Epidermal melanocyte (primary cell): ENCODE measurements around the gene NXF1.
A peak's percentile ranks its signal among the peaks of the same experiment; 100 is the strongest.
"Not testable (repeated sequence)": the region's sequence is repeated elsewhere in the genome, so short reads cannot be mapped to it uniquely, and the experiment has no call there.

Source experiments
- DNase-seq: peaks from one replicate; pipeline ENCODE4 v3.0.0; 2011; ENCODE audit warnings: low spot score; ENCODE audit not compliant: insufficient read length

The NXF1 gene

DNA sequence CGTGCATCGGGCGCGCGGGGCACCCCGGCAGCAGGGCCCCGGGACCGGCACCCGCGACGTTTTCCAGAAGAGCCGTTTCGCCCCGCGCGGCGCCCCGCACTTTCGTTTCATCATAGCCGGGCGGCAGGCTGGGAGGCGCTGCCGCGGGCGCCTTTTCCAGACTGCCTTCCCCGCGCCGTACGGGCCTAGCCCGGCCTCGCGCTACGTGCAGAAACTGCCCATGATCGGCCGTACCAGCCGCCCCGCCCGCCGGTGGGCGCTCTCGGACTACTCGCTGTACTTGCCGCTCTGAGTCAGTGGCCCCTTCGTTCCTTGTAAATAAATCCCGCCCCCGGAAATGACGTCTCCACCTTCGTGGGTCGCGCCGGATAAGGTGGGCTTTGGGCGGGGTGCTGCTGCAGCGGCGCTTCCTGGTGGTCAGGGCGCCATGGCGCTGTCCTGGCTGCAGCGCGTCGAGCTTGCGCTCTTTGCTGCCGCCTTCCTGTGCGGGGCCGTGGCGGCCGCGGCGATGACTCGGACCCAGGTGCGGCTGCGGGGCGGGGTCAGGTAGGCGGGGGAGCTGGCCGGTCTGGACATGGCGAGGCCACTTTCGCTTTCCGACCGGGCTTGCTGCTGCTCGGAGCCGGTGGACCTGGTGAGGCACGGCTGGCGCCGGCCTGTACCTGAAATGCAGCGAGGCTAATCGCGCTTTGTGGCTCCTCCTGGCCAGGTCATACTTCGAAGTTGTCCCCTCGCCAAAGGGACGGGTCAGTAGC, 18.1 kb downstream of the NXF1 start, which contains the start of gene TMEM179B:
Gene TMEM179B, plus strand, starts transcription at position 398 of the 755 bp plus-strand sequence. Its CDS starts 30 bp downstream, at position 428.
- DNase-seq = peak; percentile 98

DNA sequence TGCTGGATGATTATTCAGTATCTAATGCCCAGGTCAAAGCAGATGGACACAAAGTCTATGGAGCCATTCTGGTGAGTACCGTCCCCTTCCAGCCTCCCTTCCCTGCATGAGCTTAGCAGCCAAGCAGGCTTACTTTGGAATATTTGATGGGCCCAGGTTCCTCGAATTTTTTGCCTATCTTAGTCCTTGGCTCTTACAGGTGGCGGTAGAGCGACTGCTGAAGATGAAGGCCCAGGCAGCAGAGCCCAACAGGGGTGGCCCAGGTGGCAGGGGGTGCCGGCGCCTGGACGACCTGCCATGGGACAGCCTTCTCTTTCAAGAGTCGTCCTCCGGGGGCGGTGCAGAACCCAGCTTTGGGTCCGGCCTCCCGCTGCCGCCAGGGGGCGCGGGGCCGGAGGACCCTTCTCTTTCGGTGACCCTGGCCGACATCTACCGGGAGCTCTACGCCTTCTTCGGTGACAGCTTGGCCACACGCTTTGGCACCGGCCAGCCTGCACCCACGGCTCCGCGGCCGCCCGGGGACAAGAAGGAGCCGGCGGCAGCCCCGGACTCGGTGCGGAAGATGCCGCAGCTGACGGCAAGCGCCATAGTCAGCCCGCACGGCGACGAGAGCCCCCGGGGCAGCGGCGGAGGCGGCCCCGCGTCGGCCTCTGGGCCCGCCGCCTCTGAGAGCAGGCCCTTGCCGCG, 18.8 kb downstream of the NXF1 start:
- peak; percentile 95 for DNase-seq

DNA sequence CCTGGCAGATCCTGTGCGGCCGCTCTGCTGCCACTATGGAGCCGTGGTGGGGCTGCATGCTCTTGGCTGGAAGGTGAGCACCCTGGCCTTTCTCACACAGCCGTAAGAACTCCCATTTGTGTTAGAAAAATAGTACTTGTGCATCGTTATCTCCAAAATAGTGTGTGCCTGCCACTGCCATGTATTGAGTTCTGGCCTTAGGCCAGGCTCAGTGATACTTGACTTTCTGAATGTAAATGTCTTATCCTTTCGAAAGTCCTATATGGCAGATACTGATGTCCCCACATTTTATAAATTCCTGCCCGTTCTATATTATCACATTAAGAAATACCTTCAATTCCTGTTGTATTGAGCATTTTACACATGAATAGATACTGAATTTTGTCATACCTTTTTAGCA, 22.5 kb downstream of the NXF1 start:
- no peak for DNase-seq

DNA sequence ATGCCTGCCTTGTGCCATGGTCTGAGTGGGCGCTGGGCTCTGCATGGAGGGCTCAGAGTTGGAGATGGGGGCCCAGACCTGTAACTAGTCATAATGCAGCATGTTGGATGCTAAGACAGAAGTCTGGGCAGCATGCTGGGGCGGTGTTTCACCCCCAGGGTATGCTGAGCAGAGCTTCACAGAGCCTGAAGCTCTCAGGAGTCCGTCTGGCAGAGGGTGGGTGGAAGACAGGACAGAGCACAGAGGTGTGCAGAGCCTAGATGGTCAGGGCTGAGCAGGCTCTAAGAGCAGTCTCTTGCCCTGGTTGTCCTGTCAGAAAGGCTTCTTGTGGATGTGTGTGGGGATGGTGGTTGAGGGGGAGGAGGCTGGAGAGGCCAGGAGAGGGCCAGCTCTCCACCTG, 26.8 kb downstream of the NXF1 start:
- DNase-seq = no peak

DNA sequence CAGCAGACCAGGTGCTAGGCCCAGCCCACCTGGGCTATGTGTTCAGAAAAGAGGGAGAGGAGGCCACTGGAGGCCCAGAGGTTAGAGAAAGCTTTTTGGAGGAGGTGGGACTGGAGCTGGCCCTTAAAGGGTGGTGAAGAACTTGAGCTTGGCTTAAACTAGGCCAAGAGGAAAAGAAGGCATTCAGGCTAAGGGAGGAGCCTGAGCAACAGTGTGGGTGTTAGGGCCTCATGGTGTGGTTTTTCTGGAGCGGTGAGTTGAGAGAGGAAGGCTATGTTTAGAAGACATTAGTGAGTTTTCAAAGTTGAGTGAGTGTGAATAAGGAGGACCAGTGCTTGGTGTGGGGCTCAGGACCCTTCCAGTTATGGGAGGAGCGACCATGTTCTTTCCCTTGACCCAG, 27.9 kb downstream of the NXF1 start:
- DNase-seq = no peak

DNA sequence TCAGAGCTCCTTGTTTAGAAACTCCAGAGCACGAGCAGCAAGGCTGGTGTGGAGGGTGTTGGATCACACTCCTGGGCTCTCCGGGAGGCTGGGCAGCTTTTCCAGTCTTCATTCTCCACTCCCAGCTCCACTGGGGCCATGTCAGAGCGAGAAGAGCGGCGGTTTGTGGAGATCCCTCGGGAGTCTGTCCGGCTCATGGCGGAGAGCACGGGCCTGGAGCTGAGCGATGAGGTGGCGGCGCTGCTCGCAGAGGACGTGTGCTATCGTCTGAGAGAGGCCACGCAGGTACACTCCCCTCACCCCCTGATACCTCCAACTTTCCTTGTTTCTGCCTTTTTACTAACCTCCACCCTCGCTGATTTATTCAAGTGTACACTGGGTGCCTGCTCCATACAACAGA, 29.6 kb downstream of the NXF1 start:
- no peak for DNase-seq

DNA sequence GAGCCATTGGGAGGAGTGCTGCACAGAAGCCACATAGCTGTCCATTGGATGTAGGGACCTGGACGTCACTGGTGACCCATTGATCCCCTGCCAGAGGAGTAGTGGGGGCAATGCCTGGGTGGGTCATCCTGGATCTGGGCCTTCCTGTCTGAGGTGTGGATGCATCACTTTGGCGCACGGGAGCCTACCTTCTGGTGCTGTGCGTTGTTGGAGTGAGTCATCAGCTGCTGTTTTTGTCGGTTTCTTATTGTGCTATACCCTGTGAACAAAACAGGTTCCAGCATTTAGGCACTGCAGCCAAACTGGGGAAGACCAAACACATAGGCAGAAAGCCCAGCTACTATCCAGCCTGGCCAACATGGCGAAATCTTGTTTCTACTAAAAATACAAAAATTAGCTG, 30.8 kb downstream of the NXF1 start:
- no peak for DNase-seq

DNA sequence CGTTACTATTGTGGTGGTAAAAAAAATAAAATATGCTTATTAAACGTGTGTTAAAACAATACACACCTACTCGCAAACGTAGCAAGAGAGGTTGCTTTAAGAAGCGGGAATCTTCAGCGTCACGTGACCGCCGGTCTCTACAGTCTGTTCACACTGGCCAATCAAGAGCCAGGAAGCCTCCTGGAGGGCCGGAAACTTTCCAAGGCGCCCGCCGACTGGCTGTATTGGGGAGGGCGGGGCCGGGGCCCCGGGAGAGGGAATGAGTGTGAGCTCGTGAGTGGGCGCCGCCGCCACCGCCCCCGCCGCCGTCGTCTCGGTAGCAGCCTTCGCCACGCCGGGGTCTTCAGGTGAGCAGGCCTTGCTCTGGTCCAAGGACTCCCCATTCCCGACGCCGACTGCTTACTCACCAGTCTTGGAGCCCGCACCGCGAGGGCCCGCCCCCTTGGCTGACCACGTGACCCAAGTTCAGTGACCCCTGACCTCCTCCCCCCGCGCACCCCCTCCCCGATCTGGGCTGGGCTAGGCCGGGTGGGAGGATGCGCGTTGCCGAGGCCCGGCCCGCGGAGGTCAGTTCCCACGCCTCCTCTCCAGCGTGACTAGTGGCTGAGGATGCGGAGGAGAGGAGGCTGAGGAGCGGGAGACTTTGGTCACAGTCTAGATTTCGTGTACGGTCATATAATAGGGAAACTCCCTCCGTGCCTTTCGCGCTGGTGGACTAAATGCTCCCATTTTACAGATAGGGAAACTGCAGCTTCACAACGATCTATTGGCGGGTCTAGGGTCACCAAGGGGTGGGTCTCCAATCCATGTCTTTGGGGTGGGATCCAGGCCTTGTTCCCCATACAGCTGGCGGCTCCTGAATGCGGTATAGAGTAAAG, 33.9 kb downstream of the NXF1 start, which contains the start of gene TAF6L:
Gene TAF6L, plus strand, starts transcription at position 253 of the 878 bp plus-strand sequence. CDS start 4,388 bp downstream, outside the sequence.
- DNase-seq = peak; percentile 97

DNA sequence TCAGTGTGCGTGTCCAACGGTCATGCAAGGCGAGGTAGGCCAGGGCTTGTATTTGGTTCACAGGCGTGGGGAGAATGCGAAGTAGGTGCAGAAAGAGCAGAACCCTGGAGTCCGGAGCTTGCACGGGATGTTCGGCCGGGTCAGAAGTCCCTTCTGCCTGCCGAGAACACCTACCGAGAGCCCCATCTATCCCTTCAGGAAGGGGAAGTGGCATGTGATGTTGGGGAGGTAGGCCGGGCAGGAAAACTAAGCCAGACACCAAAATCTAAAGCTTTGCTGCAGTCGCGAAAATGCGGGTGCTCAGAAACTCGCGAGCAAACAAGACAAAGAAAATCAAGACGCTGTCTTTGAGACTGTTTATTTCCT, 34.5 kb downstream of the NXF1 start:
- DNase-seq = no peak

DNA sequence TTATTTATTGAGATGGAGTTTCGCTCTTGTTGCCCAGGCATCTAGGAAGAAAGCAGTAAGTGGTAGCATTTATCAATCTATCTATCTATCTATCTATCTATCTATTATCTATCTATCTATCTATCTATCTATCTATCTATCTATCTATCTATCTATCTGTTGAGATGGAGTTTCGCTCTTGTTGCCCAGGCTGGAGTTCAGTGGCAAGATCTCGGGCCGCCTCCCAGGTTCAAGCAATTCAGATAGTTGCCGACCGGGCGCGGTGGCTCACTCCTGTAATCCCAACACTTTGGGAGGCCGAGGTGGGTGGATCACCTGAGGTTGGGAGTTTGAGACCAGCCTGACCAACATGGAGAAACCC, 44.4 kb downstream of the NXF1 start:
- not testable (repeated sequence) for DNase-seq

DNA sequence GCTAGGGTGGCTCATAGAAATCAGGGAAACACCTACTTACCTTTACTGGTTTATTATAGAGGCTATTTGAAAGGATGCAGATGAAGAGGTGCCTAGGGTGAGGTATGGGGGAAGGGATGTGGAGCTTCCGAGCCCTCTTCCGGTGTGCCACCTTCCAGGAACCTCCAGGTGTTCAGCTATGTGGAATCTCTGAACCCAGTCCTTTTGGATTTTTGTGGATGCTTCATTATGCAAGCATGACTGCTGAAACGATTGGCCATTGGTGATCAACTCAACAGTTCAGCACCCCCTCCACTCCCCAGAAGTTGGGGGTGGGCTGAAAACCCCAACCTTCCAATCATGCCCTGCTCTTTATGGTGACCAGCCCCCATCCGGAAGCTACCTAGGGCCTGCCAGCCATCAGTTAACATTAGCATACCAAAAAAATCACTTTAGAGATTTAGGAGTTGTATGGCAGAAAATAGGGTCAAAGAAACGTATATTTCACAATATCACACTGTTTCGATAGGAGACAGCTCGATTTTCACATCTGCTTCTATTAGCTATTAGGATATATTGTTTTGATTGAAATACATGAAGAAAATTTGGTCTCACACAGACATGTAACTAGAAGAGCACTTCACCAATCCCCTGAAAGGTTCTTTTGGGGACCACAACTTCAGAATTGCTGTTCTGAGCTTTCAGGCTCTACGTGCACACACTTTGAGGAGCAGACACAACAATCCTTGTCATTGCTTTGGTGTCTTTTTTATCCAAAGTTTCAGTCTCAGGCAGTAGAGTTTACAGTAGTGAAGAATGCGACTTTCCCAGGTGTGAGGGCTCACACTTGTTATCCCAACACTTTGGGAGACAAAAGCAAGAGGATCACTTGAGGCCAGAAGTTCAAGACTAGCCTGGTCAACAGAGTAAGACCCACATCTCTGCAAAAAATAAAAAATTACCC, 47.1 kb downstream of the NXF1 start:
- no peak for DNase-seq

DNA sequence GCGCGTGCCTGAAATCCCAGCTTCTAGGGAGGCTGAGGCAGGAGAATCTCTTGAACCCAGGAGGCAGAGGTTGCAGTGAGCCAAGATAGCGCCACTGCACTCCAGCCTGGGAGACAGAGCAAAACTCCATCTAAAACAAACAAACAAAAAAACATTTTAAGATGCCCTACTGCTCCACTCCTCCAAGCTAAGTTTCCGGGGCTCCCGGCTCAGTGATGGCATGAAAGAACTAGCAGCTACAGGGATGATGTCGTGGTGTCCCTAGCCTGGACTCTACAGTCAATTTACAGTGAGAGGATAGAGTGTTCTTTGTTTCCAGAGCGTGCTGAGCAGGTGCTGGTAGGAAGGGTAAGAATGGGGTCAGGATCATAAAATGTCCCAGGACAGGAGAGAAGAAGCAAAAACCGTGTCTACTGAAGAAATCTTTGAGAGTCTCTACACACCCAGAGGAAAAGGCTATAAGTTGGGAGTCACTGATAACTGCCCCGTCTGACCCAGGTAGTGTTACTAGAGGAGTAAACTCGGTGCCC, 50.1 kb downstream of the NXF1 start:
- no peak for DNase-seq

DNA sequence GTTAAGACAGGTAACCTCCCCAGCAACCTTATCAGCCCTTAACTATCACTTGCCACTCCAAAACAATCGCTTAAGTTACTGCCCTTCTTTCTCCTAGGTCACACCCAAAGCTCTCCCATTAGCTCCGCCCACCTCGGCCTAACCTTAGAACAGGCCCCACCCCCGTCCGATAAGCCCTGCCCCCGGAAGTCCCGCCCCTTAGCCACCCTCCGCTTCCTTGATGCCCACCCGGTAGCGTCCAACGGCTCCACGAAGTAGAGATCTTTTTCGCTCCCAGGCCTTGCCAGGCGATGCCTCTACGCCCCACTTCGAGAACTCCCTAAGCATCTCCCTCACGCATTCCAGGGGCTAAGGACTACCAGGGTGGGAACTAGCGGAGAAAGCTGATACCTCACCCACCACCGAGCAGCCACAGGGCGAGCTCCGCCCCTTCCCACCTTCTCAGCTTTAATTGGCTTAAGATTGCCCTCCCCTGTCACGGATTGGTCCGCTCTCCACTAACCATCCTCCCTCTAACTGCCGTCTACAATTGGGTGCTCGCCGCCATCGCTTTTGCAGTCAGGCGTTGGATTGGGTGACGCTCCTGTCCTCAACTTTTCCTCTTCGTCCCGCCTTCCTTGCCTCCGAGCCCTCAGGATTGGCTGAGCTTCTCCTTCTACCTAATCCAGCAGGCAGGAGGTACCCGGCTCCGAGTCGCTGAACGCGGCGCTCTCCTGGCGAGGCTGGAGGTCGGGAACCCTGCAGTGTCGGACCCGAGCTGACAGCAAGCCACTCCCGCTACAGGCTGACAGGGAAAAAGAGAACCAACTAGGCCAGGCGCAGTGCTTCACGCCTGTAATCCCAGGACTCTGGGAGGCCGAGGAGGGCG, 51.3 kb downstream of the NXF1 start, which contains the start of gene ZBTB3:
Gene ZBTB3, minus strand, starts transcription at position 425 of the 868 bp plus-strand sequence. CDS start 496 bp downstream, outside the sequence.
- DNase-seq = peak; percentile 96

DNA sequence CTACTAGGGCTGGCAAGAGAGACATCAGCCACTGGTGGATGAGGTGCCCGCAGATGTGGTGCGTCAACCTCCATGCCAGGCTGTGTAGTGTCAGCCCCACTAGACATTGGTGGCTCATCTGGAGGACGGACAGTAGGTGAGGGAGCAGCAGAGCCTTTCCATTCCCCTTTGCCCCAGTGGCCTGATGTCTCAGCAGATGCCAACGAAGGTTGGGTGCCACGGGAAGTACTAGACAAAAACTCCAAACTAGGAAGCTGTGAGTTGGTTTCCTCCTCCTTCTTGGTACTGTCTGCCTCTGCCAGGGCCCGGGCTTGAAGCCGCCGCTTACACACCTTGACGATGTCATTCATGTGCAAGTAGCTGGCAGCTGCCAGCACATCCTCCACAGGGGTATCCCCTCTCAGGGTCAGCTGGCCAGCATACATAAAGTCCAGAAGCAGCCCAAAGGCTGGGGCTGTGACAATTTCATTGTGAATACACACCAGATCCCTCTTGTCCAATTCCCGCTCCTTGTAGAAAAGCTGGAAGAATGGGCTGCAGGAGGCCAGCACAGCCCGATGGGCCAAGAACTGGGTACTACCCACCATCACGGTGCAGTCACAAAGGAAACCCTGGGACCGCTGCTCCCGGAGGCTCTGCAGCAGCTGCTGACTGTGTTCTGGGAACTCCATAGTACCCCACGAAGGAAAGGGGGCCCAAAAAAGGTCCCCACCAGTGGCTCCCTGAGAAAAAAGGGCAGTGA, 52.1 kb downstream of the NXF1 start:
- DNase-seq = no peak

DNA sequence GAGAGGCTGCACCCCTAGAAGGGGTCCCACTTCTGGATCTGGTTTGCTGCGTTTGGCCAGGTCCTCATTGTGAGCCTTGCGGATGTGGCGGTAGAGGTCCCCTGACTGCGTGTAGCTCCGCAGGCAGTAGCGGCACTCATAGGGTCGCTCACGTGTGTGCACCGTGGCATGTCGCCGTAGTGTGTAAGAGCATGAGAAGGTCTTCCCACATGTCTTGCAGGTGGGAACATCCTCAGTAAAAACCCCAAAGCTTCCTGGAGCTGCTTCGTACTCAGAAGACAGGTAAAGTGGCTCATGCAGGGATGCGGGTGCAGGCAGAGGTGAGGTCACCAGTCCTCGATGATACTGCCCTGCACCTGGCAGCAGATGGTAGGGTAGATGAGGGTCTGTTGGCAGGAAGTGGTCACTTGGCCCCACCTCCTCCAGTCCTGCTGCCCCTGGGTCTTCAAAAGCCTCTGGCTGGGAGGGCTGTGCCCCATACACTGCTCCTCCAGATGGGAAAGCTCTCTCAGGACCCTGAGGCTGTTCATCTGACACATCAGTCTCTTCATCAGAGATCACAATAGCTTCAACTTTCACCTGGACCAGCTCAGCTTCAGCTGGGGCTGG, 53.0 kb downstream of the NXF1 start:
- no peak for DNase-seq

DNA sequence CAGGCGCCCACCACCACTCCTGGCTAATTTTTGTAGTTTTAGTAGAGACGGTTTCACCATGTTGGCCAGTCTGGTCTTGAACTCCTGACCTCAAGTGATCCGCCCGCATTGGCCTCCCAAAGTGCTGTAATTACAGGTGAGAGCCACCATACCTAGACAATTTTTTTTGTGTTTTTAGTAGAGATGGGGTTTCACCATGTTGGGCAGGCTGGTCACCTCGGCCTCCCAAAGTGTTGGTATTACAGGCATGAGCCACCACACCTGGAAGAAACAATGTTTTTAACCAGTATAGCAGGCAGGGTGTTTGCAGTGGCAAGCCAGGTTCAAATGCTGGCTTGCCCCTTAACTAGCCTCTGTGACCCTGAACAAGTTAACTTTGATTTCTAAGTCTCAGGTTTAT, 55.3 kb downstream of the NXF1 start:
- DNase-seq = not testable (repeated sequence)

DNA sequence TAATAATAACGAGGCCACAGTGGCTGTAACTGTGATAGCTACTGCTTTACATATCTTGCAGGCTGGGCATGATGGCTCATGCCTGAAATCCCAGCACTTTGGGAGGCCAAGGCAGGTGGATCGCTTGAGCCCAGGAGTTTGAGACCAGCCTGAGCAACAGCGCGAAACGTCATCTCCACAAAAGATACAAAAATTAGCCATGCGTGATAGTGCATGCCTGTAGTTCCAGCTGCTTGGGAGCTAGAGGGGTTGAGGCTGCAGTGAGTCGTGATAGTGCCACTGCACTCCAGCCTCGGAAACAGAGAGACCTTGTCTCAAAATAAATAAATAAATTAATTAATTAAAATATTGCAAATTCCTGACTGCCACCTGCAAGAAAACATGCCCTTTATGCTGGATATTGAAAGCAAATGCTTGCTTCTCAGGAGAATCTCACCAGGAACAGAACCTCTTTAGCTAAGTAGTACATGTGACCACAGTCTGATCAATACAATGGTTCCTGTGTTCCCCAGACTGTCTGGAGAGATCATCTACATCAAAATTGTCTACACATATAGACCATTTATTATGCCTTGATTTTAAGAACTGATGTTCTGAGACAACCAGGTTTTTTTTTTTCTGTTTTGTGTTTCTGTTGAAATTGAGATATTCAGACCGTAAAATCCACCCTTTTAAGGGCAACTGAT, 57.6 kb downstream of the NXF1 start:
- peak; percentile 68 for DNase-seq
